Measurements from ENCODE around the gene FSHR.

DNA sequence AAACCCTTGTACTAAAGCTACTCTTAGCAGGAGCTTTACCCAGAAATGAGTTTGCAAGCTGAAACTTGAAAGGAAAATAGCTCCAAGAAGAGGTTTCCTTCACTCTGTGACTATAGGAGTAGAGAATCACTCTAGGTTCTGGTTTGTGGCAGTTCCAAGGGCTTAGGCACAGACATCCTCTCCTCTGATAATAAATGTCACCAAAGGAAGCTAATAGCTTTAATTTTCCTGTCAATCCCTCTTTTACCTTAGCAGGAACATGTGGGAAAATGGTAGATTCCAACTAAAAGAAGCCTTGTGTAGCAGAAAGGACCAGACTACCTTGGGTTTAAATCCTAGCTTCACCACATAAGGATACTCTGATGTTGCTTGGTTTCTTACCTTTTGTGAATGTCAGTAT lies 104.0 kb downstream of the FSHR start:
- TF ChIP-seq, protein P1, sequence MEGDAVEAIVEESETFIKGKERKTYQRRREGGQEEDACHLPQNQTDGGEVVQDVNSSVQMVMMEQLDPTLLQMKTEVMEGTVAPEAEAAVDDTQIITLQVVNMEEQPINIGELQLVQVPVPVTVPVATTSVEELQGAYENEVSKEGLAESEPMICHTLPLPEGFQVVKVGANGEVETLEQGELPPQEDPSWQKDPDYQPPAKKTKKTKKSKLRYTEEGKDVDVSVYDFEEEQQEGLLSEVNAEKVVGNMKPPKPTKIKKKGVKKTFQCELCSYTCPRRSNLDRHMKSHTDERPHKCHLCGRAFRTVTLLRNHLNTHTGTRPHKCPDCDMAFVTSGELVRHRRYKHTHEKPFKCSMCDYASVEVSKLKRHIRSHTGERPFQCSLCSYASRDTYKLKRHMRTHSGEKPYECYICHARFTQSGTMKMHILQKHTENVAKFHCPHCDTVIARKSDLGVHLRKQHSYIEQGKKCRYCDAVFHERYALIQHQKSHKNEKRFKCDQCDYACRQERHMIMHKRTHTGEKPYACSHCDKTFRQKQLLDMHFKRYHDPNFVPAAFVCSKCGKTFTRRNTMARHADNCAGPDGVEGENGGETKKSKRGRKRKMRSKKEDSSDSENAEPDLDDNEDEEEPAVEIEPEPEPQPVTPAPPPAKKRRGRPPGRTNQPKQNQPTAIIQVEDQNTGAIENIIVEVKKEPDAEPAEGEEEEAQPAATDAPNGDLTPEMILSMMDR (IDR thresholded peaks at IDR 0.05), result no peak
- TF ChIP-seq EZH2 (IDR thresholded peaks at IDR 0.05), result no peak
